Activated B cell treated with CpG ODN at 0.5 μM for 24 hours (primary cell): Measurements from ENCODE around the gene PHF2. TPM values are rescaled to one million over a fixed set of nuclear protein-coding genes. Genes with fewer than 3 reads are reported as not detected.

Source experiments
- ATAC-seq: fragments of 200-7000 bp; cut with Tn5 transposase; one replicate; pipeline ENCODE4 v1.10.0; 2021; ENCODE audit warnings: low read depth, mild to moderate bottlenecking, moderate library complexity
- CTCF ChIA-PET: fragments of 350-600 bp; sonication (Branson Sonifier 250); formaldehyde crosslinking; loops from one replicate; lab custom pipeline; 2021; ENCODE audit warnings: antibody characterized with exemption; lab: Charles Lee
- POLR2A ChIA-PET: fragments of 350-600 bp; sonication (Branson Sonifier 250); formaldehyde crosslinking; loops from one replicate; lab custom pipeline; 2021; ENCODE audit warnings: antibody characterized with exemption; lab: Charles Lee
- DNase-seq: peaks from one replicate; pipeline ENCODE4 v3.0.0; 2022
- H3K27ac Mint-ChIP-seq: one replicate; pipeline ENCODE4 v1.8.0; 2020; ENCODE audit warnings: mixed read lengths
- H3K27me3 Mint-ChIP-seq: one replicate; pipeline ENCODE4 v1.8.0; 2021; ENCODE audit warnings: mixed read lengths
- H3K36me3 Mint-ChIP-seq: one replicate; pipeline ENCODE4 v1.8.0; 2021; ENCODE audit warnings: low read depth, mixed read lengths
- H3K4me1 Mint-ChIP-seq: one replicate; pipeline ENCODE4 v1.8.0; 2021; ENCODE audit warnings: mixed read lengths
- H3K4me3 Mint-ChIP-seq: one replicate; pipeline ENCODE4 v1.8.0; 2020; ENCODE audit warnings: mild to moderate bottlenecking, mixed read lengths
- H3K9me3 Mint-ChIP-seq: one replicate; pipeline ENCODE4 v1.8.0; 2020; ENCODE audit warnings: mixed read lengths
- intact Hi-C: fragments of 100-400 bp; cut with micrococcal nuclease; formaldehyde crosslinking; loops from one replicate; pipeline ENCODE4 v1.15.1; 2024
- total RNA-seq: library from RNA; stranded (reverse); gene quantifications from 2 replicates; pipeline ENCODE4 v1.2.3, GENCODE V29; 2022
- TF ChIP-seq, protein P1 (sequence below): fragments of 200-600 bp; IDR thresholded peaks from one replicate; pipeline ENCODE4 v1.8.0; 2022; ENCODE audit warnings: antibody characterized with exemption, mild to moderate bottlenecking

PHF2 gene
- total RNA-seq, 1 donor from 2014 or later = 18.2 TPM

DNA sequence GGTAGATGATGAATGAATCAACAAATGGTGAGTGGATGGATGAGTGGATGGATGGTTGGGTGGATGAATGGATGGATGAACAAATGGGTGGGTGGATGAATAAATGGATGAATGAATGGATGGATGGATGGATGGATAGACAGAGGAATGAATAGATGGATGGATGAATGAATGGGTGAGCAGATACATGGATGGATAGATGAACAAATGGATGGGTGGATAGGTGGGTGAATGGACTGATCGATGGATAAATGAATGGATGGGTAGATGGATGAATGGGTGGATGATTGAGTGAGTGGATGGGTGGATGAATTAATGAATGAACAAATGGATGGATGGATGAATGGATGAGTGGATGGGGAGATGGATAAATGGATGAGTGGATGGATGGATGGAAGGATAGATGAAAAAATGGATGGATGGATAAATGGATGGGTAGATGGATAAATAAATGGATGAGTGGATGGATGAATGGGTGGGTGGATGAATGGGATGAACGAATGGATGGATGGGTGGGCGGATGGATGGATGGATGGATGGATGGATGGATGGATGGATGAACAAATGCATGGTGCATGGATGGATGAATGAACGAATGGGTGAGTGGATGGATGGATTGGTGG, 85.7 kb downstream of the PHF2 start:
- POLR2A ChIA-PET = no interaction called here

DNA sequence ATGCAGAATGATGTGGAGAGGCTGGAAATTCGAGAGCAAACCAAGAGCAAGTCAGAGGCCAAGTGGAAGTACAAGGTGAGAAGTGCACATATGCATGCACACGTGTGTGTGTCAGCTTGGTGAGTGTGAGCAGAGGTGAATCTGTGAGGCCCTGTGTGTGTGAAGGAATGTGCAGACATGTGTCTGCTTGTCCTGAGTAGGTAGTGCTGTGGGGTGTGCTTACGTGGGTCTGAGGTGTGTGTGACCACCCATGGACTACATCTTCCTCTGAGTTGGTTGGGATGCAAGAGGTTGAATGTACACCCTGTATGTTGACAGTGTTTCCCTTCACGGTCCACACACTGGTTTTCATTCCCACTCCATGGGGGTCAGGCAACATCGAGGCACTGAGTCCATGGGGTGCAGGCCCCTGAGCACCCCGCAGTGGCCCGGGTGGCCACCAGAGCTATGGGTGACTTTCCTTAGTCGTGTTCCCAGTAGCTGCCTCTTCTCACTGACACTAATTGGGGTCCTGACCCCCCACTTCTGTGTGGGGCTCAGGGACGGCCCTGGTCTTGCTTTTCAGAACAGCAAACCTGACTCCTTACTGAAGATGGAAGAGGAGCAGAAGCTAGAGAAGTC, 86.7 kb downstream of the PHF2 start:
- H3K4me3 Mint-ChIP-seq = no peak overlapping the region
- no peaks in the 10 kb centered on the region for H3K27me3 Mint-ChIP-seq
- ChIA-PET CTCF (no interaction called here), POLR2A (no interaction called here)
- no peaks in the 10 kb centered on the region for H3K9me3 Mint-ChIP-seq
- ATAC-seq = no peak
- DNase-seq = no peak
- intact Hi-C loops = no loop called here
- TF ChIP-seq, protein P1, sequence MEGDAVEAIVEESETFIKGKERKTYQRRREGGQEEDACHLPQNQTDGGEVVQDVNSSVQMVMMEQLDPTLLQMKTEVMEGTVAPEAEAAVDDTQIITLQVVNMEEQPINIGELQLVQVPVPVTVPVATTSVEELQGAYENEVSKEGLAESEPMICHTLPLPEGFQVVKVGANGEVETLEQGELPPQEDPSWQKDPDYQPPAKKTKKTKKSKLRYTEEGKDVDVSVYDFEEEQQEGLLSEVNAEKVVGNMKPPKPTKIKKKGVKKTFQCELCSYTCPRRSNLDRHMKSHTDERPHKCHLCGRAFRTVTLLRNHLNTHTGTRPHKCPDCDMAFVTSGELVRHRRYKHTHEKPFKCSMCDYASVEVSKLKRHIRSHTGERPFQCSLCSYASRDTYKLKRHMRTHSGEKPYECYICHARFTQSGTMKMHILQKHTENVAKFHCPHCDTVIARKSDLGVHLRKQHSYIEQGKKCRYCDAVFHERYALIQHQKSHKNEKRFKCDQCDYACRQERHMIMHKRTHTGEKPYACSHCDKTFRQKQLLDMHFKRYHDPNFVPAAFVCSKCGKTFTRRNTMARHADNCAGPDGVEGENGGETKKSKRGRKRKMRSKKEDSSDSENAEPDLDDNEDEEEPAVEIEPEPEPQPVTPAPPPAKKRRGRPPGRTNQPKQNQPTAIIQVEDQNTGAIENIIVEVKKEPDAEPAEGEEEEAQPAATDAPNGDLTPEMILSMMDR = no peak
- peaks cover 17% of the 10 kb centered on the region for H3K36me3 Mint-ChIP-seq
- H3K27ac Mint-ChIP-seq = no peak overlapping the region
- no peaks in the 10 kb centered on the region for H3K4me1 Mint-ChIP-seq

More for the DNA sequence above, 85.7 kb downstream of the PHF2 start:
- H3K27ac Mint-ChIP-seq = no peak overlapping the region
- no peak for ATAC-seq
- no peak overlapping the region for H3K4me3 Mint-ChIP-seq
- TF ChIP-seq, protein P1 = no peak
- H3K4me1 Mint-ChIP-seq = no peaks in the 10 kb centered on the region
- peaks cover 20% of the 10 kb centered on the region for H3K36me3 Mint-ChIP-seq
- CTCF ChIA-PET = no interaction called here
- H3K27me3 Mint-ChIP-seq = no peaks in the 10 kb centered on the region
- H3K9me3 Mint-ChIP-seq = no peaks in the 10 kb centered on the region
- intact Hi-C loops = no loop called here
- DNase-seq = no peak

DNA sequence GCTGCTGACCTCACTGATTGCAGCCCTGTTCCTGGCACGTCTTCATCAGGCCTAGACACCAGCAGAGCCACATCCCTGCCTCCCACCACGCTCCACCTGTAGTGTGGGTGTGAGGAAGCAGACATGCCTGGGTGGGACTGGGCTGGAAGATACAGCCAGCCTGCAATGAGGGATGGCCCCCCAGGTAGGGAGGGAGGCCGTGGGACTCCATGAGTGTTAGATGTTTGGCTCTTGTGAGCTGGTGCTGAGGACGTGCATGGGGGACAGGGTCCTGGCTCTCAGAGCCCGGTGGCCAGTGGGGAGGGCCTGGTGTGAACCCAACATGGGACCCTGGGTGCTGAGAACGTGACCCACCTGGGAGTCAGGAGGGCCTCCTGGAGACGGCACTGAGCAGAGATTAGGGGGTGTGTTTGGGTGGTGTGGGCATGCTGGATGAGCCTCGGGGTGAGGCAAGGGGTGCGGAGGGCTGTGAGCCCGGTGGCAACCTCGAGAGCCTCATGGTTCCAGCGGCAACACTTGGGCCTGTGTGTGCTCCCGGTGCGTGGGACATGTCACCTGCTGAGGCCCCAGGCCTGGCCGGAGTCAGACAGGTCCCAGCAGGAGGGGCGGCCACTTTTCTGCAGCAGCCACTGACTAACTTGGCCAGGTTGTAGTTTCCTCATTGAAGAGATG, 87.6 kb downstream of the PHF2 start:
- no peaks in the 10 kb centered on the region for H3K4me1 Mint-ChIP-seq
- no peaks in the 10 kb centered on the region for H3K9me3 Mint-ChIP-seq
- H3K4me3 Mint-ChIP-seq = no peak overlapping the region
- TF ChIP-seq, protein P1 = no peak
- DNase-seq (no peak), ATAC-seq (no peak)
- ChIA-PET POLR2A (no interaction called here), CTCF (no interaction called here)
- intact Hi-C loops = no loop called here
- no peak overlapping the region for H3K27ac Mint-ChIP-seq
- no peaks in the 10 kb centered on the region for H3K27me3 Mint-ChIP-seq
- H3K36me3 Mint-ChIP-seq = peaks cover 15% of the 10 kb centered on the region

DNA sequence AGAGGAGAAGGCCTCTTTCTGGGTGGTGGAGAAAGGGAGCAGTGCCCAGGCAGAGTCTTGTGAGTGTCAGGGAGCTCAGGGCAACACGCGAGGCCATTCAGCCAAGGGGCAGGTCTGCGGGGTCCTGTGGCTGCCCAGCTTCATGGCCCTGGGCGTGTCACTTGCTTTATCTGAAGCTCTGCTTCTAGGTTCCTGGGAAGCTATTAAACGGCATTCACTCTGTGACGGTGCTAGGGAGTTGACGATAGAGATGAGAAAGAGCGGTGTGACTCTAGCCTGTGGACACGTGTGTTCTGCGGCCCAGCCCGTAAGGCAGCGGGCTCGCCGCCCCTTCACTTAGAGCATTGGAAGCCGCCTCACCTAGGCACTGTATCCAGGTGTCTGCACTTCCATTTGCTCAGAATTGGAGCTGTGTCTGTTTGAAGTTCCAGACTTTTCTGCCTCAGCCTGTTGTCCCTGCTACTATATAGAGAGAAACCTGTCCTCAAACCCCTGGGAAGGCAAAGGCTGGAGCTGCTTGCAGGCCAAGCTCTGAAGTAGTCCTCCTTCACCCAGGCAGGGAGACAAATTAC, 88.3 kb downstream of the PHF2 start:
- no peak for DNase-seq
- no peak for ATAC-seq
- ChIA-PET POLR2A (no interaction called here), CTCF (no interaction called here)
- TF ChIP-seq, protein P1 = no peak
- Mint-ChIP-seq H3K4me3 (no peak overlapping the region), H3K4me1 (no peaks in the 10 kb centered on the region), H3K27me3 (no peaks in the 10 kb centered on the region), H3K27ac (no peak overlapping the region), H3K9me3 (no peaks in the 10 kb centered on the region), H3K36me3 (peaks cover 16% of the 10 kb centered on the region)
- intact Hi-C loops = no loop called here

DNA sequence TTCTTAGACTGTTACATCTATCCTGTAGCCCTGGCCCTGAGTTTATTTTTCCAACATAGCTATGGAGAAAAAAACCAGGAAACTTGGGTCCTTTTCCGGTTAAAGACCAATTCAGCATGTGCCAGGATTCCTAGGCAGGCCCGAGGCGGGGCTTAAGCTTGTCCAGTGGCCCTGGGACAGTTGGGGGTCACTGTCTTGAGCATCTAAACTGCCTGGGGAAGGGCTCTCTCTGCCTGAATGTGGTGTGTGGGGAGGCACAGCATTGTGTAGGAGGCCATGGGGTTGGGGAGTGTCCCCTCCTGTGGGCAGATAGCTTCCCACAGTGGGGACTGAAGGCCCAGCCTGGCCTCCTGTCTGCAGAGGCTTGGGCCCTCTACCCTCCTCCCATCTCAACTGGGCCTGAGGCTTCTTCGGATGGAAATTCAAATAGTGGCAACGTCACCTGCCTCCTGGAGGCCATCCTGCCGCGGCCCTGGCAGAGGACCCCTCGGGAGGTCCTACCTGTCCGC, 88.8 kb downstream of the PHF2 start:
- TF ChIP-seq, protein P1 = no peak
- Mint-ChIP-seq H3K4me1 (no peaks in the 10 kb centered on the region), H3K36me3 (peaks cover 18% of the 10 kb centered on the region), H3K27me3 (no peaks in the 10 kb centered on the region), H3K27ac (no peak overlapping the region), H3K4me3 (no peak overlapping the region), H3K9me3 (no peaks in the 10 kb centered on the region)
- intact Hi-C loops = no loop called here
- ChIA-PET POLR2A (interaction anchor here (0.7 kb wide), 1 partner anchor 604 kb away, joined by 9 read pairs; no protein-coding TSS in a partner anchor), CTCF (no interaction called here)
- ATAC-seq (no peak), DNase-seq (no peak)
